ENCODE measurements around the gene CD55. TPM values are rescaled to one million over a fixed set of nuclear protein-coding genes. Genes with fewer than 3 reads are reported as not detected.

CD55 gene
- total and polyA plus RNA-seq, 2 of the 13 experiments (the other 11 are each of a cell fraction or from before 2014, with no cell fraction given), result 6.0 to 56.0 TPM

GRCh38 chr1:207321790-207322645 is 540 bp downstream of the CD55 start (continued):
- TF ChIP-seq ZGPAT (CRISPR knock-in tag; IDR thresholded peaks at IDR 0.05), result 0 out of 2 replicates have a peak, but pooled peaks have one; percentile 15
- peak; percentile 75 for TF ChIP-seq MXD1 (CRISPR knock-in tag; IDR thresholded peaks at IDR 0.05)
- 0 out of 2 replicates have a peak, but pooled peaks have one; percentile 11 for TF ChIP-seq ZNF749 (CRISPR knock-in tag; IDR thresholded peaks at IDR 0.05; ENCODE audit: borderline replicate concordance)
- TF ChIP-seq UBTF (CRISPR knock-in tag; IDR thresholded peaks at IDR 0.05), result peak; percentile 12; the same call in 1 of the 2 replicates
- TF ChIP-seq XRCC5 (optimal IDR thresholded peaks at IDR 0.05; ENCODE audit: low read length), result peak; percentile 32
- TF ChIP-seq ZNF510 (CRISPR knock-in tag; IDR thresholded peaks at IDR 0.05; ENCODE audit: low read depth), result 0 out of 2 replicates have a peak, but pooled peaks have one; percentile 24
- peak; percentile 75 for TF ChIP-seq ZNF687 (CRISPR knock-in tag; IDR thresholded peaks at IDR 0.05)
- TF ChIP-seq ZNF331 (CRISPR knock-in tag; IDR thresholded peaks at IDR 0.05), result no peak
- TF ChIP-seq E2F1 (CRISPR knock-in tag; IDR thresholded peaks at IDR 0.05), result no peak
- no peak for TF ChIP-seq KLF16 (CRISPR knock-in tag; IDR thresholded peaks at IDR 0.05)
